Activated CD8-positive, alpha-beta memory T cell treated with anti-CD3 and anti-CD28 coated beads for 24 hours (primary cell): ENCODE measurements around the gene PPP2R5C.
"Not testable (repeated sequence)": the region's sequence is repeated elsewhere in the genome, so short reads cannot be mapped to it uniquely, and the experiment has no call there.

ENCODE experiments used
- DNase-seq: peaks from one replicate; pipeline ENCODE4 v3.0.0-alpha.2; 2020

Gene PPP2R5C

GRCh38 chr14:101761032-101761880 lies at the start of gene PPP2R5C:
TSS of gene PPP2R5C (plus strand) at chr14:101761709. CDS start at chr14:101761894, 185 bp downstream.
- peak; percentile 95 for DNase-seq

- DNase-seq = not testable (repeated sequence)
Measured at GRCh38 chr14:101711857-101712233, 49.7 kb upstream of the PPP2R5C start.

DNA sequence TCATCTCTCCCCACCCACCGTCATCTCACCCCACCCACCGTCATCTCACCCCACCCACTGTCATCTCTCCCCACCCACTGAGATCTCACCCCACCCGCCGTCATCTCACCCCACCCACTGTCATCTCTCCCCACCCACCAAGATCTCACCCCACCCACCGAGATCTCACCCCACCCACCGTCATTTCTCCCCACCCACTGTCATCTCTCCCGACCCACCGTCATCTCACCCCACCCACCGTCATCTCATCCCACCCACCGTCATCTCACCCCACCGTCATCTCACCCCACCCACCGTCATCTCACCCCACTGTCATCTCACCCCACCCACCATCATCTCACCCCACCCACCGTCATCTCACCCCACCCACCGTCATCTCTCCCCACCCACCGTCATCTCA lies 49.2 kb upstream of the PPP2R5C start:
- DNase-seq = not testable (repeated sequence)

DNA sequence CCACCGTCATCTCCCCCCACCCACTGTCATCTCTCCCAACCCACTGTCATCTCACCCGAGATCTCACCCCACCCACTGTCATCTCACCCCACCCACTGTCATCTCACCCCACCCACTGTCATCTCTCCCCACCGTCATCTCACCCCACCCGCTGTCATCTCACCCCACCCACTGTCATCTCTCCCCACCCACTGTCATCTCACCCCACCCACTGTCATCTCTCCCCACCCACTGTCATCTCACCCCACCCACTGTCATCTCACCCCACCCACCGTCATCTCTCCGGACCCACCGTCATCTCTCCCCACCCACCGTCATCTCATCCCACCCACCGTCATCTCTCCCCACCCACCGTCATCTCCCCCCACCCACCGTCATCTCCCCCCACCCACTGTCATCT lies 48.4 kb upstream of the PPP2R5C start:
- DNase-seq = peak; percentile 7

GRCh38 chr14:101713621-101714349 lies 47.7 kb upstream of the PPP2R5C start:
- peak; percentile 61 for DNase-seq

DNA sequence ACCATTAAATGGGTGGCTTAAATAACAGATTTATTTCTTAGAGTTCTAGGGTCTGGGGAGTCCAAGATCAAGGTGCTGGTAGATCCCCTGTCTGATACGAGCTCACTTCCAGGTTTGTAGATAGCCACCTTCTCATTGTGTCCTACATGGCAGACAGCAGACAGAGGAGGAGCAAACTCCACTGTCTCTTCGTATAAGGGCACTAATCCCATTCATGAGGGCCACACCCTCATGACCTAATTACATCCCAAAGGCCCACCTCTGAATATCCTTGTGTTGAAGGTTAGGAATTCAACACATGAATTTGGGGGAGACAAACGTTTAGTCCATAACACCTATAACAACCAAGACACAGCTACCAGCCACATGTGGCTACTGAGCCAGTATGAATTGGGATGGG lies 47.1 kb upstream of the PPP2R5C start:
- DNase-seq = no peak

- DNase-seq = peak; percentile 51
Measured at GRCh38 chr14:101715210-101716076, 46.1 kb upstream of the PPP2R5C start.

DNA sequence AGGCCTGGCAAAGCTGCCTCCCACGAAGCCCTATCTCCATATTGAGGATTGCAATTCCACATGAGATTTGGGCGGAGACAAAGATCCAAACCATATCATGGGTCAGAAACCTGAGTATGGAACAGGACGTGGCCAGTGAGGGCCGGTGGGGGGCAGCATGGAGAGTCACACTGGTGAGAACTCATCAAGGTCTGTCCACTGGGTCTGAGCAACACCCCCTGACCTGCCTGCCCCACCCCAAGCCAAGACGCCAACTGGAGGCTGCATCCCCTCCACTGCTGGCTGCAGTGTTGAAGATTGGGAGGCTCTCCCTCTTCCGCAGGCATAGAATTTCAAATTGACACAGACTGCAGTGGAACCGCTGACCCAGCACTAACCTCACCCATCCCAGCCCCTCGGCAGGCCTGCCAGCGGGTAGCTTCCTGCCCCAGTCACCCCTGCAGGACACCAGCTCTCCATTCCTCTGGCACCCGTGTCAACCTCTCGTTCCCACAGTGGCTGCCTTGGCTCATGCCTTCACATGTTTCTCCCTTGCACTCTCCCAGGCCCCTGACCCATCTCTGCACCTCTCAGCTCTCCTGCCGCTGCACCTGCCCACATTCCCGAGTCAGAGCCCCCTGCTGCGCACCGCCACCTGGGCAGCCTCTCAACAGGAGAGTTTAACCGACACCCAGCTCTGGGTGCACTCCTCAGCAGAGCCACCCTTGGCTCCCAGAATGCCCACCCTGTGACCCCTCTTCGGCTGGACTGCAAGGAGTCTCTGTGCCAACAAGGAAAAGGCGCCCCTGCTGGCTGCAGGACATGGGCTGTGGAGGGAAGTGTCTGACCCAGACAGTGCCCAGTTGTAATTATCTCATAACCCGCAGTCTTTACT lies 45.2 kb upstream of the PPP2R5C start:
- no peak for DNase-seq

DNA sequence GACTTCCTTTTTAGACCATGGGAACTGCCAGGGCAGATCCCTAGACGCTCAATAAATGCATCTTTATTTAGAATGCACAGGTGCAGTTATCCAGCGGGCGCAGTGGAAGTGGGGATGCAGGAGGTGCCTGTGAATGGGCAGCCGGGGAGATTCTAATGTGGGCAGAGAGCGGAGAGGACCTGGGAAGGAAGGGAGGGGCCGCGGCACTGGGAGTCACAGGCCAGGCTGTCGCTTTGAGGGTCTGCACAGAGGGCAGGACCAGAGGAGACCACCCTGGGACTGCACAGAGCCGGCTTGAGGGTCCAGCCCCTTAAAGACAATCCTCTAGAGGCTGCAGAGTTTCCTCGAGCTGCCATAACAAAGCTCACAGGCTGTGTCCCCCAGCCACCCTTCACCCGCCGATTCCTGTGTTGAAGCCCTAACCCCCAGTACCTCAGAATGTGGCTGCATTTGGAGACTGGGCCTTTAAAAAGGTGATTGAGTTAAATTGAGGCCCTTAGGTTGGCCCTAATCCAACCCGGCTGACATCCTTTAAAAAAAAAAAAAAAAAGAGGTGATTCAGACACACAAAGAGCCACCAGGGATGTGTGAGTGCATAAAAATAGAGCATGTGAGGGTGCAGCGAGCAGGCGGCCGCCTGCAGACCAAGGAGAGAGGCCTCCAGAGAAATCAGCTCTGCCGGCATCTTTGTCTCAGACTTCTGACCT lies 44.4 kb upstream of the PPP2R5C start:
- no peak for DNase-seq

DNA sequence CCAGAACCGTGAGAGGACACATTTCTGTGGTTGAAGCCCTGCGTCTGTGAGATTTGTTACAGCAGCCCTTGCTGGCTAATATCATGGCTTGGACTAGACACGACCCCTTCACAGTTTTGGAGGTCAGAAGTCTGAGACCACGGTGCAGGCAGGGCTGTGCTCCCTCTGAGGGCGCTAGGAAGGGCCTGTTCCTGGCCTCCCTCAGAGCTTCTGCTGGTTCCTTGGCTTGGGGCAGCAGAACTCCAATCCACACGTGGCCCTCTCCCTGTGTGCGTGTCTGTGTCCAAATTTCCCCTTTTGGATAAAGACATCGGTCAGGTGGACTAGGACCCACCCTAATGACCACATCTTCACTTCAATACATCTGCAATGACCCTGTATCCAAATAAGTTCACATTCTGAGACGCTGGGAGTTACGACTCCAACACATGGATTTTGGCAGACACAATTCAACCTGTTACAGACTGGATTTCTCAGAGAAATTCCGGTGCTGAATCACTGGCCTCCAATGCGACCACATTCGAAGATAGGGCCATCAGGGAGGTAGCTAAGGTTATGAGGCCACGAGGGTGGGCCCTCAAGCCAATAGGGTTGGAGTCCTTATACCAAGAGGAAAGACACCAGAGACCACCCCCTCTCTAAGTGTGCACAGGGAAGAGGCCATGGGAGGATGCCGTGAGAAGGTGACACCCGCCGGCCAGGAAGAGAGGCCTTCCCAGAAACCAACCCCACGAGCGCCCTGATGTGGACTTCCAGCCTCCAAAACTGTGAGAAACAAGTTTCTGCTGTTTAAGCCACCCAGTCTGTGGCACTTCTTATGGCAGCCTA lies 43.6 kb upstream of the PPP2R5C start:
- no peak for DNase-seq

GRCh38 chr14:101719045-101719645 lies 42.4 kb upstream of the PPP2R5C start:
- peak; percentile 49 for DNase-seq

DNA sequence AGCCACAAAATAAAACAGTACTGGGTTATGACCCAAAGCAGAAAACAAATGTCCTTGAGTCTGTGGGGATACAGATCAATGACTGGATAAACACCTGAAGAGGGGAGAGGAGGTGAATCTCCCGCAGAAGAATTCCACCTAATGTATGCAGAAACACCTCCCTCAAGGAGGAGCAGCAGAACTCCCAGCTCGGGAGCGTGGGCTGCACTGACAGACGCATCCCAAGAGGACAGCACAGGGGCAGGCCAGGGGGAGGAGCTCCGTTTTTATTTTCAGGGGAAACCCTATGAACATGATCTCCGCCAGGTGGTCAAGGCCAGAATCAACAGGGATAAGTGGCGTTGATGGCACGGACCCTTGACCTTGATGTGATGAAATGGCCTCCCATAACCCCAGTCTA lies 41.8 kb upstream of the PPP2R5C start:
- DNase-seq = no peak

- DNase-seq = no peak
Measured at GRCh38 chr14:101721111-101721510, 40.4 kb upstream of the PPP2R5C start.

GRCh38 chr14:101721951-101722661 lies 39.4 kb upstream of the PPP2R5C start:
- peak; percentile 82 for DNase-seq

DNA sequence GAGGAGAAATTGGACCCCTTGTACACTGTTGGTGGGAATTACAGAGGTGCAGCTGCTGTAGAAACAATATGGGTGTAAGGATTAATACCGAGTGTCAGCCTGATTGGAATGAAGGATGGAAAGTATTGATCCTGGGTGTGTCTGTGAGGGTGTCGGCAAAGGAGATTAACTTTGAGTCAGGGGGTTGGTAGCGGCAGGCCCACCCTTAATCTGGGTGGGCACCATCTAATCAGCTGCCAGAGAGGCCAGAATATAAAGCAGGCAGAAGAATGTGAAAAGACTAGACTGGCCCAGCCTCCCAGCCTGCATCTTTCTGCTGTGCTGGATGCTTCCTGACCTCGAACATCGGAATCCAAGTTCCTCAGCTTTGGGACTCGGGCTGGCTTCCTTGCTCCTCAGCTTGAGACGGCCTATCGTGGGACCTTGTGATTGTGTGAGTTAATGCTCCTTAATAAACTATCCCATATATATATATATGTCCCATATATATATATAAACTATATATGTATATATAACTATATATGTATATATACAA lies 38.4 kb upstream of the PPP2R5C start:
- peak; percentile 48 for DNase-seq

GRCh38 chr14:101725652-101726051 lies 35.9 kb upstream of the PPP2R5C start:
- not testable (repeated sequence) for DNase-seq

- peak; percentile 54 for DNase-seq
Measured at GRCh38 chr14:101726295-101726953, 35.1 kb upstream of the PPP2R5C start.

DNA sequence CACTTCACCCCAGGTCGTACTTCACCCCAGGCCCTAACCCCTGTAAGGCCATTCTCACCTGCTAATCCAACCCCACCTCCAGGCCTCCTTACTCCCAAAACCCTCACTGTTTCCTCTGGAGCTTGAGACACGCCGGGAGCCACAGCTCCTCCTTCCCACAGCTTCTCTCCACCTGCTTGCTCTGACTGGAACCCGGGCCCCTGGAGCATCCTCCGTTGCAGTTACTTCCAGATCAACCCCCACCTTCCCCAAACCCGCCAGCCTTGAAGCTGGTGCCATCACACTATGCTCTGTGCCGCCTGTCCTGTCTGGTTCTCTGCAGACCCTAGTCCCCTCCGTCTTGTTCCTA lies 34.6 kb upstream of the PPP2R5C start:
- DNase-seq = peak; percentile 49
